NB4 (cell line): Measurements from ENCODE around the gene RASGEF1C.

Source experiments
- DNase-seq: peaks from one replicate; pipeline ENCODE4 v3.0.0; 2010; ENCODE audit warnings: low read depth
- H3K4me3 ChIP-seq: one replicate; pipeline ENCODE4 v1.5.1; 2011; ENCODE audit warnings: mild to moderate bottlenecking, low read depth, low read length, moderate library complexity
- CTCF ChIP-seq: IDR thresholded peaks from one replicate; pipeline ENCODE4 v1.5.1; 2012; ENCODE audit warnings: low read depth, low read length
- MAX ChIP-seq: IDR thresholded peaks from 2 replicates; pipeline ENCODE4 v1.6.1; 2011; ENCODE audit warnings: low read depth, low read length
- MYC ChIP-seq: IDR thresholded peaks from 2 replicates; pipeline ENCODE4 v1.6.1; 2011; ENCODE audit warnings: low read depth, low read length
- POLR2A ChIP-seq: IDR thresholded peaks from 2 replicates; pipeline ENCODE4 v1.6.1; 2011; ENCODE audit warnings: mild to moderate bottlenecking; ENCODE audit not compliant: insufficient read length; ENCODE audit errors: extremely low read depth

The RASGEF1C gene

GRCh38 chr5:180194410-180195345 lies 14.3 kb downstream of the RASGEF1C start:
- peak; percentile 67 for DNase-seq
- TF ChIP-seq MYC (no peak), CTCF (no peak)
- H3K4me3 ChIP-seq = no peak overlapping the region

GRCh38 chr5:180193749-180194375 lies 15.1 kb downstream of the RASGEF1C start:
- DNase-seq = no peak
- H3K4me3 ChIP-seq = no peak overlapping the region
- TF ChIP-seq CTCF (no peak), MAX (no peak), MYC (no peak)

GRCh38 chr5:180191716-180192115 lies 17.3 kb downstream of the RASGEF1C start:
- no peak for TF ChIP-seq CTCF
- TF ChIP-seq POLR2A = no peak
- TF ChIP-seq MYC = no peak
- no peak for TF ChIP-seq MAX
- no peak overlapping the region for H3K4me3 ChIP-seq
- no peak for DNase-seq

GRCh38 chr5:180187767-180188166 lies 21.2 kb downstream of the RASGEF1C start:
- H3K4me3 ChIP-seq = no peak overlapping the region
- DNase-seq = no peak
- TF ChIP-seq MYC (no peak), CTCF (no peak), POLR2A (no peak), MAX (no peak)

- TF ChIP-seq MAX (no peak), MYC (no peak), POLR2A (no peak), CTCF (no peak)
- DNase-seq = no peak
- H3K4me3 ChIP-seq = no peak overlapping the region
Observed at GRCh38 chr5:180180846-180181245, 28.2 kb downstream of the RASGEF1C start.
